ENCODE measurements around the gene STIM1.
"Not testable (repeated sequence)": the region's sequence is repeated elsewhere in the genome, so short reads cannot be mapped to it uniquely, and the experiment has no call there.

The STIM1 gene

GRCh38 chr11:4115128-4115527, 259.7 kb downstream of the STIM1 start:
- DNase-seq (ENCODE audit: low read depth): no peak

- DNase-seq (ENCODE audit: low read depth): no peak
These were observed 262.6 kb downstream of the STIM1 start for GRCh38 chr11:4118107-4118506.

- DNase-seq (ENCODE audit: low read depth): no peak
These were observed 267.8 kb downstream of the STIM1 start for GRCh38 chr11:4123218-4123617.

GRCh38 chr11:4125141-4125540, 269.7 kb downstream of the STIM1 start:
- no peak for DNase-seq (ENCODE audit: low read depth)

- DNase-seq (ENCODE audit: low read depth): no peak
These were observed 271.9 kb downstream of the STIM1 start for GRCh38 chr11:4127357-4127756.

GRCh38 chr11:4130219-4130618, 274.8 kb downstream of the STIM1 start:
- not testable (repeated sequence) for DNase-seq (ENCODE audit: low read depth)

- no peak for DNase-seq (ENCODE audit: low read depth)
These were observed 279.3 kb downstream of the STIM1 start for GRCh38 chr11:4134806-4135205.

- DNase-seq (ENCODE audit: low read depth): no peak
These were observed 283.0 kb downstream of the STIM1 start for GRCh38 chr11:4138497-4138896.

GRCh38 chr11:4140067-4140636, 284.7 kb downstream of the STIM1 start:
- DNase-seq (ENCODE audit: low read depth): no peak
